Mucosa of descending colon (tissue), 3 donors: ENCODE measurements around the gene PHYH. TPM values are rescaled to one million over a fixed set of nuclear protein-coding genes. Genes with fewer than 3 reads are reported as not detected.

Experiments
- ATAC-seq: fragments of 200-7000 bp; cut with Tn5 transposase; one replicate; pipeline ENCODE4 v1.9.1; 2020; ENCODE audit warnings: mild to moderate bottlenecking, moderate library complexity
- DNase-seq, 3 donors: peaks; one replicate each; pipeline ENCODE4 v3.0.0-alpha.2; 2020
- H3K36me3 ChIP-seq: fragments of 200-600 bp; one replicate; pipeline ENCODE4 v1.8.0; 2021; ENCODE audit warnings: low read depth, mild to moderate bottlenecking
- H3K4me1 ChIP-seq: fragments of 200-600 bp; one replicate; pipeline ENCODE4 v1.8.0; 2021; ENCODE audit warnings: low read depth, mild to moderate bottlenecking
- H3K4me3 ChIP-seq: fragments of 200-600 bp; one replicate; pipeline ENCODE4 v1.8.0; 2021; ENCODE audit warnings: mild to moderate bottlenecking
- H3K9me3 ChIP-seq: fragments of 200-600 bp; one replicate; pipeline ENCODE4 v1.8.0; 2021; ENCODE audit warnings: mild to moderate bottlenecking
- intact Hi-C, 2 donors: fragments of 100-400 bp; cut with DNase I in 1 of 2; cut with micrococcal nuclease in 1 of 2; formaldehyde crosslinking; loops; one replicate each; pipeline versions ENCODE4 v1.11.0 to v1.11.1; 2022; cut with DNase I, micrococcal nuclease
- total RNA-seq, 3 donors: library from RNA; stranded (reverse); fragmentation: NEBNext Ultra II Directional in 2 of 3; extraction: Animal tissue kit (Norgen Biotek cat#: 25700) in 2 of 3; gene quantifications; one replicate each; pipeline versions ENCODE4 v1.2.1 to v1.2.4, GENCODE V29; 2021 to 2023
- TF ChIP-seq, protein P1 (sequence below): fragments of 200-600 bp; IDR thresholded peaks from one replicate; pipeline ENCODE4 v1.8.0; 2022; ENCODE audit warnings: antibody characterized with exemption, mild to moderate bottlenecking
- donor health status: DM: no; HTN: no; CAD: no; lungs with moderate emphysema.
- donor health status: DM: no; HTN: no; CAD: no.
- donor health status: DM: no; HTN: yes; CAD: no.

Gene PHYH
- total RNA-seq, 3 donors from 2014 or later, result 33.8 to 64.2 (median 53.6) TPM

DNA sequence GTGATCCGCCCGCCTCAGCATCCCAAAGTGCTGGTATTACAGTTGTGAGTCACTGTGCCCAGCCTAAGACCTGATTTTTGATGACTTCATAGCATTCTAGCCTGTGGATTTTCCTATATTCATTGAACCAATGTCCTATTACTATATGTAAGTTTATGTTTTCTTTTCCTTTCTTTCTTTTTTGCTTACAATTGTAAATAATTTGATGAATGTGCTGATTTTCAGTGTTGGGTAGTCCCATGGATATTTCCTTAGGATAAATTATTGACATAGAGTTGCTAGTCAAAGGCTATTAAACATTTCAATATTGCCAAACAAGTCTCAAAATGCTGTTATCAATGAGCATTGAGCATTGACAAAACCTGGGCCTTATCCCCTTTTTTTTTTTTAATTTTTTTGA, 9.9 kb upstream of the PHYH start:
- TF ChIP-seq, protein P1, sequence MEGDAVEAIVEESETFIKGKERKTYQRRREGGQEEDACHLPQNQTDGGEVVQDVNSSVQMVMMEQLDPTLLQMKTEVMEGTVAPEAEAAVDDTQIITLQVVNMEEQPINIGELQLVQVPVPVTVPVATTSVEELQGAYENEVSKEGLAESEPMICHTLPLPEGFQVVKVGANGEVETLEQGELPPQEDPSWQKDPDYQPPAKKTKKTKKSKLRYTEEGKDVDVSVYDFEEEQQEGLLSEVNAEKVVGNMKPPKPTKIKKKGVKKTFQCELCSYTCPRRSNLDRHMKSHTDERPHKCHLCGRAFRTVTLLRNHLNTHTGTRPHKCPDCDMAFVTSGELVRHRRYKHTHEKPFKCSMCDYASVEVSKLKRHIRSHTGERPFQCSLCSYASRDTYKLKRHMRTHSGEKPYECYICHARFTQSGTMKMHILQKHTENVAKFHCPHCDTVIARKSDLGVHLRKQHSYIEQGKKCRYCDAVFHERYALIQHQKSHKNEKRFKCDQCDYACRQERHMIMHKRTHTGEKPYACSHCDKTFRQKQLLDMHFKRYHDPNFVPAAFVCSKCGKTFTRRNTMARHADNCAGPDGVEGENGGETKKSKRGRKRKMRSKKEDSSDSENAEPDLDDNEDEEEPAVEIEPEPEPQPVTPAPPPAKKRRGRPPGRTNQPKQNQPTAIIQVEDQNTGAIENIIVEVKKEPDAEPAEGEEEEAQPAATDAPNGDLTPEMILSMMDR, result no peak
- no peak for ATAC-seq
- H3K4me3 ChIP-seq, result no peak overlapping the region
- intact Hi-C loops, result no loop called here
- no peak for DNase-seq
- H3K9me3 ChIP-seq, result no peaks in the 10 kb centered on the region
- no peaks in the 10 kb centered on the region for H3K36me3 ChIP-seq
- H3K4me1 ChIP-seq, result no peaks in the 10 kb centered on the region

DNA sequence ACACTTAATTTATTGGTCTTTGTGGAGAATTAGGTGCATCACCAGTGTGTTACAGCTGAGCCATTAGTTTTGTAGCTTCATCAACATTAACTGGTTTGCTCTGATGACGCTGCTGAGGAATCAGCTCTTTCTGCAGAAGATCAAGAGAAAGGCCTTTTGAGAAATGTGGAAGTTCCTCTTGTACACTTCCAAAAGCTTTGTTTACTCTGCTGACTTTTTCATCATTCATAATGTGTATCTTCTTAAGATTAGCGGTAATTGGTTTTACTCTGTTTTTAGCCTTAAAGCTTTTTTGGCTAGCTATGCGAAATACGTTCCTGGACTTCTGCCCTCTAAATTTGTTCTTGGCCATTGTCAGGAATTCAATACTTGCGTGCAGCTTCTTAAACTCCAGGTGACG, 8.2 kb upstream of the PHYH start:
- H3K36me3 ChIP-seq, result no peaks in the 10 kb centered on the region
- ATAC-seq, result no peak
- H3K4me3 ChIP-seq, result no peak overlapping the region
- H3K4me1 ChIP-seq, result no peaks in the 10 kb centered on the region
- TF ChIP-seq, protein P1, result no peak
- H3K9me3 ChIP-seq, result no peaks in the 10 kb centered on the region
- intact Hi-C loops, result no loop called here
- DNase-seq, result no peak

DNA sequence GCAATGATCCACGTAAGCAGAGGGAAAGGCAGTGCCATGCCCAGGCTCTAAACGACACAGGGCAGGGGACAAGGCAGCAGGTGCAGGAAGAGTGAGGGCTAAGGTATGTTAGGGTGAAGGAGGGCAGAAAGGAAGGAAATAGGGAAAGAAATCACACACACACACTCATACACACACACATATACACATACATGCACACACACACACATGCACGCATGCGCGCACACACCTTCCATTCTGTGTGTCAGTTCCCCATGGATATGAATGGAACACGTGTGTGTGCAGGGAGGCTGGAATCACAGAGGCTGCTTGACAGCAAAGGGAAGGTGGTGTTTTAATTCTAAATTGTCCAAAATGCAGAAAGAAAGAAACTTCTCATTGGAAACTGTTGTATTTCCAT, 6.2 kb upstream of the PHYH start:
- H3K4me3 ChIP-seq, result no peak overlapping the region
- ATAC-seq (no peak), DNase-seq (no peak)
- H3K4me1 ChIP-seq, result no peaks in the 10 kb centered on the region
- TF ChIP-seq, protein P1, result no peak
- no peaks in the 10 kb centered on the region for H3K36me3 ChIP-seq
- H3K9me3 ChIP-seq, result no peaks in the 10 kb centered on the region
- intact Hi-C loops, result no loop called here

DNA sequence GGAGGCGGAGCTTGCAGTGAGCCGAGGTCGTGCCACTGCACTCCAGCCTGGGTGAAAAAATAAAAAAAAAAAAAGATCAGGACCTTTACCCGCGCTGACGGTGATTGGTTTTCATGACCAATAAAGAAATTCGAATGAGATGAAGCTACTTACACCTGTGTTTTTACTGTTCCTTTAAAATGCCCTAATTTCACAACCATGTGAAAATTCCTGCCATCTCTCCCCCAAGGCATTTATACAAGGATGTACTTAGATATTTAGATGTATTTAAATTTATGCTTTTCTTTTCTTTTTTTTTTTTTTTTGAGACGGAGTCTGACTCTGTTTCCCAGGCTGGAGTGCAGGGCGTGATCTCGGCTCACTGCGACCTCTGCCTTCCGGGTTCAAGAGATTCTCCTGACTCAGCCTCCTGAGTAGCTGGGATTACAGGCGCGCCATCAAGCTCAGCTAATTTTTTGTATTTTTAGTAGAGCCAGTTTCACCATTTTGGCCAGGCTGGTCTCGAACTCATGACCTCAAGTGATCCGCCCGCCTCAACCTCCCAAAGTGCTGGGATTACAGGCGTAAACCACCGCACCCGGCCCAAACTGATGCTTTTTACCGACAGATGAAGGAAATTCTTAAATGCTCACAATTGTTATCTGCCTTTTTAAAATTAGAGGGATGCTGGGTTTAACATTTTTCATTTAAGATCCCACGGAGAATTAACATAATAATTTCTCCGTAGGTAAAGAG, 3.1 kb upstream of the PHYH start:
- TF ChIP-seq, protein P1, result no peak
- Histone ChIP-seq H3K4me3 (no peak overlapping the region), H3K4me1 (peaks cover 6% of the 10 kb centered on the region), H3K36me3 (no peaks in the 10 kb centered on the region), H3K9me3 (no peaks in the 10 kb centered on the region)
- DNase-seq (peak in 1 of 3 donors; percentile 34), ATAC-seq (no peak)
- intact Hi-C loops, result no loop called here

DNA sequence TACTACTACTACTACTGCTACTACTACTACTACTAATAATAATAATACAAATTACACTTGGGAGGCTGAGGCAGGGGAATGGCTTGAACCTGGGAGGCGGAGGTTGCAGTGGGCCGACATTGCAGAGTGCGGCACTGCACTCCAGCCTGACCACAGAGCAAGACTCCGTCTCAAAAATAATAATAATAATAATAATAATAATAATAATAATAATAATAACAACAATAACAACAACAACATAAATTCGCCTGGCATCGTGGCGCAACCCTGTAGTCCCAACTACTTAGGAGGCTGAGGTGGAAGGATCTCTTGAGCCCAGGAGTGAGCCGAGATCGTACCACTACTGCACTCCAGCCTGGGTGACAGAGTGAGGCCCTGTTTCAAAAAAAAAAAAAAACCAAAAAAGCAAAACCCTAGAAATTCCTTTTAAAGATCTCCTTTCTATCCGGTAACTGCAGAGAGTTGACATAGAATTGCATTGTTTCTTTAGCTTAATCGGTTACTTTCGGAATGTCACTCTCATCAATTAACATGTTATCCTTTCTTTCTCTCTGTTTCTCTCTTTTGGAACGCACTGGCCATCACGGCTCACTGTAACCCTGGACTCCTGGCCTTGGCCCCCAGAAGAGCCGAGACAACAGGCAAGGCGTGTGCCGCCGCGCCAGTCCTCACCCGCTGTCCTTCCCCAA, 972 bp downstream of the PHYH start:
- Histone ChIP-seq H3K4me3 (peak overlapping the region; percentile 67), H3K4me1 (peaks cover 6% of the 10 kb centered on the region), H3K9me3 (no peaks in the 10 kb centered on the region), H3K36me3 (no peaks in the 10 kb centered on the region)
- no peak for ATAC-seq
- intact Hi-C loops, result no loop called here
- no peak for DNase-seq
- TF ChIP-seq, protein P1, result no peak
